Measurements from ENCODE around the gene TNNT2. TPM values are rescaled to one million over a fixed set of nuclear protein-coding genes. Genes with fewer than 3 reads are reported as not detected.

Gene TNNT2
- total RNA-seq, 1 experiment from 2014 or later, result not detected

DNA sequence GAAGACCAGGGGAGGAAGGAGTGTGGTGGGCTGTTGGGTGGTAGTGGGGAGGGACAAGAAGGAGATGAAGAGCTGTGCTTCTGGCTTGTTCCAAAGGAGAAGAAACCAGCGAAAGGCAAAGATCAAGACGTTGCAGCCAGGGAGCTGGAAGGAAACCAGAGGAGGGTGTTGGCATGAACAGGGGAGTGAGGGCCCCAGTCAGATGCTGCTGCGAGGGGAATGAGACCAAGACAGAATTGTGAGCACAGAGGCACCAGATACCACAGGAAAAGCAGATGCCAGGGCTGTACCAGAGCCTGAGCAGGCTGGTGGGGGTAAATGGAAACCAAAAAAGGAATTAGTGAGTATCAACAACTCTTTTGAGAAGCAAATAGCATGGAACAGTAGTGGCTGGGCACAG, 15.6 kb upstream of the TNNT2 start:
- Histone ChIP-seq H3K27me3 (ENCODE audit: control insufficient read depth, insufficient read depth, low read length) (no peaks in the 10 kb centered on the region), H3K4me3 (ENCODE audit: low read depth in 2 of 2, low read length in 2 of 2) (no peak overlapping the region), H3K9me3 (ENCODE audit: control insufficient read depth, insufficient read depth, low read depth, low read length) (no peaks in the 10 kb centered on the region), H3K36me3 (ENCODE audit: control insufficient read depth, insufficient read depth, low read length) (no peaks in the 10 kb centered on the region), H3K27ac (ENCODE audit: low read length) (no peak overlapping the region), H3K4me1 (ENCODE audit: control insufficient read depth, insufficient read depth, low read length) (no peaks in the 10 kb centered on the region)
- POLR2A ChIA-PET, result no interaction called here
- DNase-seq (ENCODE audit: low read depth, low spot score) (no peak), ATAC-seq (no peak)
- TF ChIP-seq, protein P1, sequence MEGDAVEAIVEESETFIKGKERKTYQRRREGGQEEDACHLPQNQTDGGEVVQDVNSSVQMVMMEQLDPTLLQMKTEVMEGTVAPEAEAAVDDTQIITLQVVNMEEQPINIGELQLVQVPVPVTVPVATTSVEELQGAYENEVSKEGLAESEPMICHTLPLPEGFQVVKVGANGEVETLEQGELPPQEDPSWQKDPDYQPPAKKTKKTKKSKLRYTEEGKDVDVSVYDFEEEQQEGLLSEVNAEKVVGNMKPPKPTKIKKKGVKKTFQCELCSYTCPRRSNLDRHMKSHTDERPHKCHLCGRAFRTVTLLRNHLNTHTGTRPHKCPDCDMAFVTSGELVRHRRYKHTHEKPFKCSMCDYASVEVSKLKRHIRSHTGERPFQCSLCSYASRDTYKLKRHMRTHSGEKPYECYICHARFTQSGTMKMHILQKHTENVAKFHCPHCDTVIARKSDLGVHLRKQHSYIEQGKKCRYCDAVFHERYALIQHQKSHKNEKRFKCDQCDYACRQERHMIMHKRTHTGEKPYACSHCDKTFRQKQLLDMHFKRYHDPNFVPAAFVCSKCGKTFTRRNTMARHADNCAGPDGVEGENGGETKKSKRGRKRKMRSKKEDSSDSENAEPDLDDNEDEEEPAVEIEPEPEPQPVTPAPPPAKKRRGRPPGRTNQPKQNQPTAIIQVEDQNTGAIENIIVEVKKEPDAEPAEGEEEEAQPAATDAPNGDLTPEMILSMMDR (IDR thresholded peaks at IDR 0.05), result no peak
- no peak for TF ChIP-seq SIN3A (IDR thresholded peaks at IDR 0.05; ENCODE audit: borderline replicate concordance, insufficient read depth, low read depth, low read length)
- TF ChIP-seq, protein P2, sequence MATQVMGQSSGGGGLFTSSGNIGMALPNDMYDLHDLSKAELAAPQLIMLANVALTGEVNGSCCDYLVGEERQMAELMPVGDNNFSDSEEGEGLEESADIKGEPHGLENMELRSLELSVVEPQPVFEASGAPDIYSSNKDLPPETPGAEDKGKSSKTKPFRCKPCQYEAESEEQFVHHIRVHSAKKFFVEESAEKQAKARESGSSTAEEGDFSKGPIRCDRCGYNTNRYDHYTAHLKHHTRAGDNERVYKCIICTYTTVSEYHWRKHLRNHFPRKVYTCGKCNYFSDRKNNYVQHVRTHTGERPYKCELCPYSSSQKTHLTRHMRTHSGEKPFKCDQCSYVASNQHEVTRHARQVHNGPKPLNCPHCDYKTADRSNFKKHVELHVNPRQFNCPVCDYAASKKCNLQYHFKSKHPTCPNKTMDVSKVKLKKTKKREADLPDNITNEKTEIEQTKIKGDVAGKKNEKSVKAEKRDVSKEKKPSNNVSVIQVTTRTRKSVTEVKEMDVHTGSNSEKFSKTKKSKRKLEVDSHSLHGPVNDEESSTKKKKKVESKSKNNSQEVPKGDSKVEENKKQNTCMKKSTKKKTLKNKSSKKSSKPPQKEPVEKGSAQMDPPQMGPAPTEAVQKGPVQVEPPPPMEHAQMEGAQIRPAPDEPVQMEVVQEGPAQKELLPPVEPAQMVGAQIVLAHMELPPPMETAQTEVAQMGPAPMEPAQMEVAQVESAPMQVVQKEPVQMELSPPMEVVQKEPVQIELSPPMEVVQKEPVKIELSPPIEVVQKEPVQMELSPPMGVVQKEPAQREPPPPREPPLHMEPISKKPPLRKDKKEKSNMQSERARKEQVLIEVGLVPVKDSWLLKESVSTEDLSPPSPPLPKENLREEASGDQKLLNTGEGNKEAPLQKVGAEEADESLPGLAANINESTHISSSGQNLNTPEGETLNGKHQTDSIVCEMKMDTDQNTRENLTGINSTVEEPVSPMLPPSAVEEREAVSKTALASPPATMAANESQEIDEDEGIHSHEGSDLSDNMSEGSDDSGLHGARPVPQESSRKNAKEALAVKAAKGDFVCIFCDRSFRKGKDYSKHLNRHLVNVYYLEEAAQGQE (IDR thresholded peaks at IDR 0.05; ENCODE audit: insufficient read depth in 1 of 2, low read depth in 2 of 2, low read length in 1 of 2), result no peak
- no peak for TF ChIP-seq TCF7L2 (IDR thresholded peaks at IDR 0.05; ENCODE audit: low read depth, low read length)
- TF ChIP-seq POLR2AphosphoS5 (IDR thresholded peaks at IDR 0.05; ENCODE audit: low read depth, low read length), result no peak
- in situ Hi-C loops (cut with HindIII; ENCODE audit: low pct_unique_long_range_greater_than_20kb, low sequenced_read_pairs), result no loop called here
- CTCF ChIA-PET, result no interaction called here
- no TSS peak for BruUV-seq (replicated peaks)
- intact Hi-C loops (cut with micrococcal nuclease; ENCODE audit: unreplicated experiment), result no loop called here

DNA sequence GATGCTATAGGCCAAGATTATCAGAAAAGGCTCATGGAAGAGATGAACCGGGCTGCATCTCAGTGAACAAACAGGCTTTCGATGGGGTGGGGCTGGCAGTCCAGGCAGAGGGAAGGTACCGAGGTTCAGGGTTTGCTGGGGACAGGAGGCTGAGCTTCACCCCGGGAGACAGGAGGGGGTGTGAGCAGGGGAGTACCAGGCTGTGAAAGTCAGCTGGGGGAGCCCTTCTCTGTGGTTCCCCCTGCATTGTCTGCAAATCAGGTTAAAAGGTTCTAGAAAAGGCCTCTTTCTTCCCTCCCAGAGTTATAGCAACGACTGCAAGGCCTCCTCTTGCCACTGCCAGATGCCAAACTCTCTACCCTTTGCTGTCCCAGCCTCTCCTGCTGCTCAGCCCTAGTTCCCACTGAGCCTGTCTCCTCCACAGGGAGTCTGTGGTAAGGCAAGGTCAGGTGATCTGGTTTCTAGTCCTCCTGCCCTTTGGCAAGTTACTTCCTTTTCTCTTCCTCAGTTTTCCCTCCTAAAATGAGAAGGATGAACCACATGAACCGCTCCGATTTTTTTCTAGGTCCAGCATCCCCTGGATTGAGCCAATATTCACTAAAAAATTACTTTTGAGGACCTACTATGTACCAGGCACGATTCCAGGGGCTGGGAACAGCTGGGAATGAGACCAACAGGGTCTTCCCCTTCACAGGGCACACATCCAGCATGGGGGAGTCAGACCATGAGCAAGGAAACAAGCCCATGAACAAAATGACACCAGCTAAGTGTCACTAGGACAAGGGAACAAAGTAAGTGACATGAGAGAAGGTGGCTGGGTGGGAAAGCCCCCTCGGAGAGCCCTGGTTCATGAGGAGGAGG, 14.4 kb upstream of the TNNT2 start:
- no peak overlapping the region for H3K4me3 ChIP-seq (ENCODE audit: low read depth in 2 of 2, low read length in 2 of 2)
- H3K27me3 ChIP-seq (ENCODE audit: control insufficient read depth, insufficient read depth, low read length), result no peaks in the 10 kb centered on the region
- POLR2A ChIA-PET, result no interaction called here
- no peak for DNase-seq (ENCODE audit: low read depth, low spot score)
- no peaks in the 10 kb centered on the region for H3K4me1 ChIP-seq (ENCODE audit: control insufficient read depth, insufficient read depth, low read length)
- CTCF ChIA-PET, result interaction anchor here (0.6 kb wide), 1 partner anchor 45 kb away, joined by 3 read pairs; no protein-coding TSS in a partner anchor
- no peak for ATAC-seq
- no peaks in the 10 kb centered on the region for H3K36me3 ChIP-seq (ENCODE audit: control insufficient read depth, insufficient read depth, low read length)
- intact Hi-C loops (cut with micrococcal nuclease; ENCODE audit: unreplicated experiment) (no loop called here), in situ Hi-C loops (cut with HindIII; ENCODE audit: low pct_unique_long_range_greater_than_20kb, low sequenced_read_pairs) (no loop called here)
- BruUV-seq (replicated peaks), result no TSS peak
- TF ChIP-seq, protein P1 (IDR thresholded peaks at IDR 0.05), result no peak
- no peak overlapping the region for H3K27ac ChIP-seq (ENCODE audit: low read length)
- no peaks in the 10 kb centered on the region for H3K9me3 ChIP-seq (ENCODE audit: control insufficient read depth, insufficient read depth, low read depth, low read length)

Data from Panc1 (cell line).